Activated CD8-positive, alpha-beta memory T cell treated with anti-CD3 and anti-CD28 coated beads, Interleukin-2, amount 50 U/mL, for 24 hours (primary cell): ENCODE measurements around the gene PJA2.
"Not testable (repeated sequence)": the region's sequence is repeated elsewhere in the genome, so short reads cannot be mapped to it uniquely, and the experiment has no call there.

Experiments
- DNase-seq: peaks from one replicate; pipeline ENCODE4 v3.0.0-alpha.2; 2020; ENCODE audit errors: extremely low read depth

PJA2 gene

GRCh38 chr5:109309326-109310063 lies 100.3 kb downstream of the PJA2 start:
- no peak for DNase-seq

- DNase-seq: no peak
Observed at GRCh38 chr5:109307951-109308350, 101.8 kb downstream of the PJA2 start.

- no peak for DNase-seq
Observed at GRCh38 chr5:109307456-109307855, 102.3 kb downstream of the PJA2 start.

GRCh38 chr5:109305352-109305751 lies 104.4 kb downstream of the PJA2 start:
- no peak for DNase-seq

DNA sequence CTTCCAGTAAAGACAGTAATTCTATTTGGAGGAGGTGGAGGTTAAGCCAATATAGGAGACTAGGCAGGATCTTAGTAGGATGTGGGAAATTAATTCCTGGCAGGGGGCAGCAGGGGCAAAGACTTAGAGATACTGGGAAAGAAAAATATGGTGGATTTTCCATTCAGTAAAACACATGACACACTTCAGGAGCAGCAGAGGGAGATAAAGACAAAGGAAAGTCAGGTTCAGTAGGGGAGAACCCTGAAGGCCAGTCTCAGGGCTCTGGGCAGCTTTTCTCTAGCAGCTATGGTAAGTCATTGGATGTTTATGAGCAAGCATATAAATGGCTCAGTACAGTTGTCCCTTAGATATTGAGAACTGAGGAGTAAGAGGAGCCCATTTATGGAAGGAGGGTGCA lies 105.5 kb downstream of the PJA2 start:
- DNase-seq: no peak

- no peak for DNase-seq
Observed at GRCh38 chr5:109300367-109300766, 109.4 kb downstream of the PJA2 start.

DNA sequence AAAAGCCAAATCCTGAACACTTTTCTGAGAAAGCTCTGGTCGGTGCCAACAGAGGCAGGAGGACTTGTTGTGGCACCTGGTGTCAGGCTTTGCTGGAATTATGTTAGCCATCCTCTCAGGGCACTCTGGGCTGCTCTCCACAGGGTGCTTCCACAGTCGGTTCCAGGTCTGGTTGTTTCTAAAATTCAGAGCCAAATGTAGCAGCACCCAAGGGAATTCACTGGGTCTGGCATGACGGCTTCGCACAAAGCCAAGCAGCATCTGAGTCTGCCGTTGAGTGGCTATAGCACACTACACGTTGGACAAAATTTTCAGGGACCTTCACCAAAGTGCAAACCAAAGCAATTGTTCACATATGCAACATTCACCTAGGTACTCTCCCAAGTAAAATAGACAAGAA lies 110.2 kb downstream of the PJA2 start:
- no peak for DNase-seq

GRCh38 chr5:109298794-109299193 lies 111.0 kb downstream of the PJA2 start:
- DNase-seq: no peak

DNA sequence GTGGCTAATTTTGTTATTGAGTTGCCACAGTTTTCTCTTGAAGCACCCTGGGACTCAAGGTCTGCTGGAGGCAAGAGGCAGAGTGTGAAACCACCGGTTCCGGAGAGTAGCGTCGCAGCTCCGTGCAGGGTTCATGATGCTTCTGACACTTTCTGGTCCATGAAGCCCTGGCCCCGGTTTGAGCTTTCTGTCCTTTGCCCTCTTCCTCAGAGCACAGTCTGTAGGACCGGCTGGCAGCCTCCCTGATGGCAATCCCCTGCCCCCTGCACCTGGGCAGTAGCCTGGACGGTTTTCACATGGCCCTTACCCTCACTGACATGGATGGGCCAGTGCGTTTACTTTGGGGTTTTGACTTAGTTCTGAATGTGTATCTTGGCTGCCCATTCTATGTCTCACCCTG lies 111.9 kb downstream of the PJA2 start:
- no peak for DNase-seq

DNA sequence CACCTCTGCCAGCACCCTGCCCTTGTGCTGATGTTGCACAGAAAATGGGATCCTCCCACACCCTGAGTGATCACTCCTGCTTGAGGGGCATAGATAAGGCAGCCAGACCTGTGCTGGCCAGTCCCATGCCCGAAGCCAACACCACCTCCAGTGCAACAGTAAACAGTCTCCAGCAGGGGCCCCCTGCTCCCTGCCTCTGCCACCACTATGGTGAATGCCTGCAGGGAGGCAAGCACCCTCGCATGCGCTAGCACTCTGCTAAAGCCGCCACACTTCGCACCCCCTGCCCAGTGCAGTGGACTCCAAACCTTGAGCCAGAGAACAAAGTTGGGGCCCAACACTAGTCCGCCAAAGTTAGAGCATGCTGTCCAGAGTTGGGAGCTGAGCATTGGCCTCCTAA lies 118.7 kb downstream of the PJA2 start:
- DNase-seq: no peak

DNA sequence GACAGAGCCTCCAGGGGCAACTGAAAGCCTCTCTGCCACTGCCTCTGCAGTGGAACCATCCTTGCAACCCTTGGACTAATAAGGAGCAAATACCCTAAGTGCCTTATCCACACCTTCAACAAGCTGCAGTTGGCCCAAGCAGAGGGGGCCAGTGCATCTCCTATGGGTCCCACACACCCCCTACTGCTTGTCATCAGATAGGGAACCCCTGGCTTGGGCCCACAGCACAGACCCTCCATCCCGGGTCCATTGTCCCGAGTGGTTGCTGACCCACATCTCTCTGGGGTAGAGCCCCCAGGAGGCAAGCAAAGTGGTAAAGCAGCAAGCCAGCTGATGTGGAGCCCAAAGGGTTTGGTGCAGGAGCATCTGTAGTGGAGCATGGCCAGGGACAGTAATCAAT lies 119.5 kb downstream of the PJA2 start:
- no peak for DNase-seq

- DNase-seq: not testable (repeated sequence)
Observed at GRCh38 chr5:109286628-109287027, 123.1 kb downstream of the PJA2 start.
